ENCODE data around the gene BRD2. TPM values are rescaled to one million over a fixed set of nuclear protein-coding genes. Genes with fewer than 3 reads are reported as not detected.

BRD2 gene
- total RNA-seq, 1 experiment from 2014 or later = 222 TPM

GRCh38 chr6:32950449-32950848 lies 17.9 kb upstream of the BRD2 start (continued):
- TF ChIP-seq, protein P1, sequence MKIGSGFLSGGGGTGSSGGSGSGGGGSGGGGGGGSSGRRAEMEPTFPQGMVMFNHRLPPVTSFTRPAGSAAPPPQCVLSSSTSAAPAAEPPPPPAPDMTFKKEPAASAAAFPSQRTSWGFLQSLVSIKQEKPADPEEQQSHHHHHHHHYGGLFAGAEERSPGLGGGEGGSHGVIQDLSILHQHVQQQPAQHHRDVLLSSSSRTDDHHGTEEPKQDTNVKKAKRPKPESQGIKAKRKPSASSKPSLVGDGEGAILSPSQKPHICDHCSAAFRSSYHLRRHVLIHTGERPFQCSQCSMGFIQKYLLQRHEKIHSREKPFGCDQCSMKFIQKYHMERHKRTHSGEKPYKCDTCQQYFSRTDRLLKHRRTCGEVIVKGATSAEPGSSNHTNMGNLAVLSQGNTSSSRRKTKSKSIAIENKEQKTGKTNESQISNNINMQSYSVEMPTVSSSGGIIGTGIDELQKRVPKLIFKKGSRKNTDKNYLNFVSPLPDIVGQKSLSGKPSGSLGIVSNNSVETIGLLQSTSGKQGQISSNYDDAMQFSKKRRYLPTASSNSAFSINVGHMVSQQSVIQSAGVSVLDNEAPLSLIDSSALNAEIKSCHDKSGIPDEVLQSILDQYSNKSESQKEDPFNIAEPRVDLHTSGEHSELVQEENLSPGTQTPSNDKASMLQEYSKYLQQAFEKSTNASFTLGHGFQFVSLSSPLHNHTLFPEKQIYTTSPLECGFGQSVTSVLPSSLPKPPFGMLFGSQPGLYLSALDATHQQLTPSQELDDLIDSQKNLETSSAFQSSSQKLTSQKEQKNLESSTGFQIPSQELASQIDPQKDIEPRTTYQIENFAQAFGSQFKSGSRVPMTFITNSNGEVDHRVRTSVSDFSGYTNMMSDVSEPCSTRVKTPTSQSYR (CRISPR knock-in tag; IDR thresholded peaks at IDR 0.05) = no peak
- no peak for TF ChIP-seq JAZF1 (CRISPR knock-in tag; IDR thresholded peaks at IDR 0.05)
- TF ChIP-seq, protein P2, sequence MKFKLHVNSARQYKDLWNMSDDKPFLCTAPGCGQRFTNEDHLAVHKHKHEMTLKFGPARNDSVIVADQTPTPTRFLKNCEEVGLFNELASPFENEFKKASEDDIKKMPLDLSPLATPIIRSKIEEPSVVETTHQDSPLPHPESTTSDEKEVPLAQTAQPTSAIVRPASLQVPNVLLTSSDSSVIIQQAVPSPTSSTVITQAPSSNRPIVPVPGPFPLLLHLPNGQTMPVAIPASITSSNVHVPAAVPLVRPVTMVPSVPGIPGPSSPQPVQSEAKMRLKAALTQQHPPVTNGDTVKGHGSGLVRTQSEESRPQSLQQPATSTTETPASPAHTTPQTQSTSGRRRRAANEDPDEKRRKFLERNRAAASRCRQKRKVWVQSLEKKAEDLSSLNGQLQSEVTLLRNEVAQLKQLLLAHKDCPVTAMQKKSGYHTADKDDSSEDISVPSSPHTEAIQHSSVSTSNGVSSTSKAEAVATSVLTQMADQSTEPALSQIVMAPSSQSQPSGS (CRISPR knock-in tag; IDR thresholded peaks at IDR 0.05; ENCODE audit: borderline replicate concordance, low read depth) = no peak
- TF ChIP-seq NR3C1 (CRISPR knock-in tag; conservative IDR thresholded peaks at IDR 0.05; ENCODE audit: low read depth) = no peak
- TF ChIP-seq TCF7 (CRISPR knock-in tag; IDR thresholded peaks at IDR 0.05; ENCODE audit: low read depth) = no peak
- TF ChIP-seq ZNF317 (CRISPR knock-in tag; IDR thresholded peaks at IDR 0.05; ENCODE audit: borderline replicate concordance, low read depth) = no peak

- no peaks in the 10 kb centered on the region for H3K36me3 Mint-ChIP-seq
- TF ChIP-seq, protein P3, sequence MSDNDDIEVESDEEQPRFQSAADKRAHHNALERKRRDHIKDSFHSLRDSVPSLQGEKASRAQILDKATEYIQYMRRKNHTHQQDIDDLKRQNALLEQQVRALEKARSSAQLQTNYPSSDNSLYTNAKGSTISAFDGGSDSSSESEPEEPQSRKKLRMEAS (CRISPR knock-in tag; IDR thresholded peaks at IDR 0.05) = peak; percentile 40; the same call in 1 of the 2 replicates
- TF ChIP-seq, protein P4, sequence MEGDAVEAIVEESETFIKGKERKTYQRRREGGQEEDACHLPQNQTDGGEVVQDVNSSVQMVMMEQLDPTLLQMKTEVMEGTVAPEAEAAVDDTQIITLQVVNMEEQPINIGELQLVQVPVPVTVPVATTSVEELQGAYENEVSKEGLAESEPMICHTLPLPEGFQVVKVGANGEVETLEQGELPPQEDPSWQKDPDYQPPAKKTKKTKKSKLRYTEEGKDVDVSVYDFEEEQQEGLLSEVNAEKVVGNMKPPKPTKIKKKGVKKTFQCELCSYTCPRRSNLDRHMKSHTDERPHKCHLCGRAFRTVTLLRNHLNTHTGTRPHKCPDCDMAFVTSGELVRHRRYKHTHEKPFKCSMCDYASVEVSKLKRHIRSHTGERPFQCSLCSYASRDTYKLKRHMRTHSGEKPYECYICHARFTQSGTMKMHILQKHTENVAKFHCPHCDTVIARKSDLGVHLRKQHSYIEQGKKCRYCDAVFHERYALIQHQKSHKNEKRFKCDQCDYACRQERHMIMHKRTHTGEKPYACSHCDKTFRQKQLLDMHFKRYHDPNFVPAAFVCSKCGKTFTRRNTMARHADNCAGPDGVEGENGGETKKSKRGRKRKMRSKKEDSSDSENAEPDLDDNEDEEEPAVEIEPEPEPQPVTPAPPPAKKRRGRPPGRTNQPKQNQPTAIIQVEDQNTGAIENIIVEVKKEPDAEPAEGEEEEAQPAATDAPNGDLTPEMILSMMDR (IDR thresholded peaks at IDR 0.05) = peak; percentile 51; the same call in 1 of the 2 replicates
- TF ChIP-seq TEAD1 (CRISPR knock-in tag; IDR thresholded peaks at IDR 0.05) (peak; percentile 52; the same call in 1 of the 2 replicates), CBFB (CRISPR knock-in tag; IDR thresholded peaks at IDR 0.05; ENCODE audit: low read depth) (no peak), CREM (CRISPR knock-in tag; IDR thresholded peaks at IDR 0.05) (0 out of 2 replicates have a peak, but pooled peaks have one; percentile 44), NFYB (CRISPR knock-in tag; conservative IDR thresholded peaks at IDR 0.05; ENCODE audit: low read depth) (peak; percentile 52), SMAD3 (CRISPR knock-in tag; IDR thresholded peaks at IDR 0.05; ENCODE audit: borderline replicate concordance) (no peak), IRF2 (CRISPR knock-in tag; IDR thresholded peaks at IDR 0.05; ENCODE audit: borderline replicate concordance, low read depth) (no peak)
- TF ChIP-seq, protein P5, sequence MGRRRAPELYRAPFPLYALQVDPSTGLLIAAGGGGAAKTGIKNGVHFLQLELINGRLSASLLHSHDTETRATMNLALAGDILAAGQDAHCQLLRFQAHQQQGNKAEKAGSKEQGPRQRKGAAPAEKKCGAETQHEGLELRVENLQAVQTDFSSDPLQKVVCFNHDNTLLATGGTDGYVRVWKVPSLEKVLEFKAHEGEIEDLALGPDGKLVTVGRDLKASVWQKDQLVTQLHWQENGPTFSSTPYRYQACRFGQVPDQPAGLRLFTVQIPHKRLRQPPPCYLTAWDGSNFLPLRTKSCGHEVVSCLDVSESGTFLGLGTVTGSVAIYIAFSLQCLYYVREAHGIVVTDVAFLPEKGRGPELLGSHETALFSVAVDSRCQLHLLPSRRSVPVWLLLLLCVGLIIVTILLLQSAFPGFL (CRISPR knock-in tag; IDR thresholded peaks at IDR 0.05; ENCODE audit: borderline replicate concordance) = no peak
- CTCF ChIA-PET = interaction anchor here (0.5 to 6.4 kb wide), 39 partner anchors 11 to 823 kb away, joined by 3 to 205 read pairs (median 6); partner anchors contain the start of genes BRD2, HLA-DMB, HLA-DQB1 and PSMB8
- H3K4me1 Mint-ChIP-seq = peaks cover 20% of the 10 kb centered on the region
- ATAC-seq (peak; percentile 97), DNase-seq (ENCODE audit: low spot score) (peak; percentile 84)
- no peaks in the 10 kb centered on the region for H3K9me3 Mint-ChIP-seq
- H3K27me3 Mint-ChIP-seq (ENCODE audit: low read depth) = no peaks in the 10 kb centered on the region
- peak within 1 kb of the TSS; percentile 47 for H3K4me3 Mint-ChIP-seq
- H3K27ac Mint-ChIP-seq = peak within 1 kb of the TSS; percentile 87
- POLR2A ChIA-PET = interaction anchor here (0.6 to 3.6 kb wide), 7 partner anchors 15 to 673 kb away, joined by 3 to 74 read pairs (median 5); partner anchors contain the start of gene TAP2
Measured at GRCh38 chr6:32952817-32953739, 15.3 kb upstream of the BRD2 start, which contains the start of gene HLA-DMA. TSS of gene HLA-DMA (minus strand) at chr6:32953097. CDS start at chr6:32953036, 61 bp downstream.

All from WTC11 (cell line).